Endothelial cell of umbilical vein (primary cell): Measurements from ENCODE around the gene INTS14. TPM values are rescaled to one million over a fixed set of nuclear protein-coding genes. Genes with fewer than 3 reads are reported as not detected.

Source experiments
- BruUV-seq: library from RNA; stranded (reverse); fragments of 400-500 nt; replicated peaks from 2 replicates; lab custom pipeline; 2021; lab: Mats Ljungman, UMichigan
- CTCF ChIA-PET: fragments of 300-600, 350-600 bp; sonication (Branson Sonifier 250); formaldehyde crosslinking; loops from one replicate; lab custom pipeline; 2021; ENCODE audit warnings: antibody characterized with exemption, inconsistent platforms; lab: Charles Lee
- POLR2A ChIA-PET: fragments of 300-600, 350-600 bp; sonication (Branson Sonifier 250); formaldehyde crosslinking; loops from one replicate; lab custom pipeline; 2021; ENCODE audit warnings: antibody characterized with exemption, inconsistent platforms; lab: Charles Lee
- DNase-seq: peaks from one replicate; pipeline ENCODE4 v3.0.0-alpha.2; 2011; ENCODE audit warnings: low read depth, low spot score
- FAIRE-seq: peaks from 2 replicates; lab custom pipeline; 2011; peaks lifted over from hg19 to GRCh38; lab: Jason Lieb, UNC
- H2AFZ ChIP-seq: 2 replicates; pipeline ENCODE4 v1.6.0; 2012; ENCODE audit warnings: low read depth, low read length, control low read depth, inconsistent platforms
- H3K27ac ChIP-seq: 2 replicates; pipeline ENCODE4 v1.5.1; 2011; ENCODE audit warnings: low read depth, mild to moderate bottlenecking, control low read depth, low read length, moderate library complexity; ENCODE audit not compliant: insufficient read depth
- H3K27me3 ChIP-seq, 2 experiments: 2 replicates each; pipeline versions ENCODE4 v1.6.0 to v1.6.1; 2011; ENCODE audit warnings: low read length in 2 of 2, mixed read lengths in 1 of 2; ENCODE audit not compliant: control insufficient read depth in 2 of 2, insufficient read depth in 2 of 2
- H3K36me3 ChIP-seq, 2 experiments: 2 replicates in 1 of 2; 3 replicates in 1 of 2; pipeline ENCODE4 v1.5.1; 2011; ENCODE audit warnings: low read length in 2 of 2, mild to moderate bottlenecking in 1 of 2, moderate library complexity in 1 of 2; ENCODE audit not compliant: control insufficient read depth in 2 of 2, insufficient read depth in 2 of 2; ENCODE audit errors: extremely low read depth in 1 of 2
- H3K4me1 ChIP-seq: 3 replicates; pipeline ENCODE4 v1.5.1; 2011; ENCODE audit warnings: mild to moderate bottlenecking, low read length; ENCODE audit not compliant: control insufficient read depth, insufficient read depth; ENCODE audit errors: extremely low read depth
- H3K4me2 ChIP-seq: 2 replicates; pipeline ENCODE4 v1.6.1; 2011; ENCODE audit warnings: low read length, control low read depth, mixed read lengths; ENCODE audit not compliant: insufficient read depth
- H3K4me3 ChIP-seq, 3 experiments: fragments of 200-600 bp in 1 of 3; sonication (generic), shearing (Covaris generic) in 1 of 3; replicated peaks in 1 of 3; 2 replicates each; pipeline ENCODE4 v1.5.1; 2011 to 2016; ENCODE audit warnings: control low read depth in 3 of 3, low read length in 3 of 3, mild to moderate bottlenecking in 2 of 3, inconsistent platforms in 1 of 3, low read depth in 1 of 3, moderate library complexity in 1 of 3; ENCODE audit not compliant: insufficient read depth in 1 of 3
- H3K79me2 ChIP-seq: 2 replicates; pipeline ENCODE4 v1.6.0; 2012; ENCODE audit warnings: low read length, inconsistent platforms; ENCODE audit not compliant: control insufficient read depth, insufficient read depth
- H3K9ac ChIP-seq: replicated peaks from 2 replicates; pipeline ENCODE3; 2011; ENCODE audit warnings: low read length, control low read depth; ENCODE audit not compliant: insufficient read depth; ENCODE audit errors: extremely low read depth
- H3K9me1 ChIP-seq: replicated peaks from 3 replicates; pipeline ENCODE4 v1.6.0; 2011; ENCODE audit warnings: mild to moderate bottlenecking, low read length; ENCODE audit not compliant: control insufficient read depth, insufficient read depth; ENCODE audit errors: extremely low read depth
- H3K9me3 ChIP-seq: replicated peaks from 2 replicates; pipeline ENCODE4 v1.5.1; 2012; ENCODE audit warnings: low read length, inconsistent platforms; ENCODE audit not compliant: control insufficient read depth, insufficient read depth
- H4K20me1 ChIP-seq: replicated peaks from 2 replicates; pipeline ENCODE3; 2011; ENCODE audit warnings: mild to moderate bottlenecking, low read length; ENCODE audit not compliant: control insufficient read depth, insufficient read depth; ENCODE audit errors: extremely low read depth
- EZH2 ChIP-seq: IDR thresholded peaks from 2 replicates; pipeline ENCODE4 v1.6.1; 2012; ENCODE audit warnings: borderline replicate concordance, low read depth, mild to moderate bottlenecking, moderate library complexity, low read length, inconsistent platforms; ENCODE audit not compliant: severe bottlenecking
- FOS ChIP-seq: IDR thresholded peaks from 2 replicates; pipeline ENCODE4 v1.6.1; 2011; ENCODE audit warnings: mild to moderate bottlenecking, low read length, moderate library complexity, borderline replicate concordance; ENCODE audit not compliant: insufficient read depth
- GATA2 ChIP-seq: IDR thresholded peaks from 2 replicates; pipeline ENCODE4 v1.7.0; 2011; ENCODE audit warnings: low read depth, mild to moderate bottlenecking, moderate library complexity, mixed read lengths, low read length; ENCODE audit not compliant: insufficient read length, insufficient read depth
- MYC ChIP-seq: IDR thresholded peaks from one replicate; pipeline ENCODE4 v1.6.1; 2011; ENCODE audit warnings: mild to moderate bottlenecking, low read depth, low read length
- POLR2A ChIP-seq: IDR thresholded peaks from 2 replicates; pipeline ENCODE4 v1.6.1; 2012; ENCODE audit warnings: low read depth, mild to moderate bottlenecking, control low read depth, low read length
- dilution Hi-C: fragments of 300-500 bp; cut with MboI; formaldehyde crosslinking; loops from one replicate; pipeline ENCODE4 v1.15.0; 2019; ENCODE audit warnings: low sequenced_read_pairs; ENCODE audit not compliant: extremely low pct_ligation_motif_present
- intact Hi-C: fragments of 100-400 bp; cut with micrococcal nuclease; formaldehyde crosslinking; loops from one replicate; pipeline ENCODE4 v1.10.0; 2022
- polyA plus RNA-seq, 4 experiments: library from polyadenylated mRNA; depleted of rRNA in 3 of 4; stranded (reverse) in 3 of 4; unstranded in 1 of 4; fragments of >200 nt; gene quantifications; 2 replicates each; pipeline versions ENCODE4 v1.2.1 to v1.2.3, GENCODE V29; 2011 to 2012; ENCODE audit warnings: missing spikeins in 1 of 4
- total RNA-seq: library from RNA; stranded (reverse); gene quantifications from 2 replicates; pipeline ENCODE4 v1.2.3, GENCODE V29; 2021
- TF ChIP-seq, protein P1 (sequence below), 2 donors: IDR thresholded peaks; 1 replicate in 1 of 2; 2 replicates in 1 of 2; pipeline ENCODE4 v1.5.1; 2011; ENCODE audit warnings: low read length in 2 of 2, mild to moderate bottlenecking in 2 of 2, moderate library complexity in 2 of 2, control low read depth in 1 of 2, inconsistent platforms in 1 of 2, low read depth in 1 of 2; ENCODE audit not compliant: insufficient read depth in 1 of 2; ENCODE audit errors: extremely low read depth in 1 of 2
- TF ChIP-seq, protein P2 (sequence below): IDR thresholded peaks from 2 replicates; pipeline ENCODE4 v1.6.1; 2011; ENCODE audit not compliant: insufficient read depth, insufficient read length

INTS14 gene
- total and polyA plus RNA-seq, 2 donors (not counting 3 experiments of a cell fraction or from before 2014, with no cell fraction given) = 41.7 to 52.6 TPM

DNA sequence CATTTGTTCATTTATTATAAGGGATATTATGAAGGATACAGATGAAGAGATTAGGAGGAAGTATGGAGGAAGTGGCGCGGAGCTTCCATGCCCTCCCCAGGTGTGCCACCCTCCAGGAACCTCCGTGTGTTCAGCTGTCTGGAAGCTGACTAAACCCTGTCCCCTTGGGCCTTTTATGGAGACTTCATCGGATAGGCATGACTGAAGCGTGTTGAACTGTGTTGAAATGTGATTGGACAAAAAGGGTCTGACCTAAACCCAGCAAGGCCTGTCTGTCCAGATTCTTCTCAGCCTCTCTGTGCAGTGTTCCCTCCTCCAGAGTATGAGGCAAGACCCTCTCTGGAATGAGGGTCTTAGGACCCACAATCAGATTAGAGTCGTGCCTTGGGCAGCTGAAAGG, 49.0 kb downstream of the INTS14 start:
- Histone ChIP-seq H3K4me2 (no peak overlapping the region), H3K27me3 (no peaks in the 10 kb centered on the region), H4K20me1 (no peaks in the 10 kb centered on the region), H3K4me3 (no peak overlapping the region), H3K9ac (no peak overlapping the region), H3K79me2 (peaks cover 2% of the 10 kb centered on the region), H3K27ac (no peak overlapping the region), H3K9me3 (no peaks in the 10 kb centered on the region), H3K9me1 (no peaks in the 10 kb centered on the region), H3K4me1 (no peaks in the 10 kb centered on the region), H2AFZ (no peak overlapping the region), H3K36me3 (peaks cover 11 to 21% of the 10 kb centered on the region in 2 experiments)
- no peak for TF ChIP-seq POLR2A
- TF ChIP-seq MYC = no peak
- no peak for TF ChIP-seq EZH2
- TF ChIP-seq, protein P1, sequence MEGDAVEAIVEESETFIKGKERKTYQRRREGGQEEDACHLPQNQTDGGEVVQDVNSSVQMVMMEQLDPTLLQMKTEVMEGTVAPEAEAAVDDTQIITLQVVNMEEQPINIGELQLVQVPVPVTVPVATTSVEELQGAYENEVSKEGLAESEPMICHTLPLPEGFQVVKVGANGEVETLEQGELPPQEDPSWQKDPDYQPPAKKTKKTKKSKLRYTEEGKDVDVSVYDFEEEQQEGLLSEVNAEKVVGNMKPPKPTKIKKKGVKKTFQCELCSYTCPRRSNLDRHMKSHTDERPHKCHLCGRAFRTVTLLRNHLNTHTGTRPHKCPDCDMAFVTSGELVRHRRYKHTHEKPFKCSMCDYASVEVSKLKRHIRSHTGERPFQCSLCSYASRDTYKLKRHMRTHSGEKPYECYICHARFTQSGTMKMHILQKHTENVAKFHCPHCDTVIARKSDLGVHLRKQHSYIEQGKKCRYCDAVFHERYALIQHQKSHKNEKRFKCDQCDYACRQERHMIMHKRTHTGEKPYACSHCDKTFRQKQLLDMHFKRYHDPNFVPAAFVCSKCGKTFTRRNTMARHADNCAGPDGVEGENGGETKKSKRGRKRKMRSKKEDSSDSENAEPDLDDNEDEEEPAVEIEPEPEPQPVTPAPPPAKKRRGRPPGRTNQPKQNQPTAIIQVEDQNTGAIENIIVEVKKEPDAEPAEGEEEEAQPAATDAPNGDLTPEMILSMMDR (IDR thresholded peaks at IDR 0.05; ENCODE audit: extremely low read depth in 1 of 2, insufficient read depth in 1 of 2, low read depth in 1 of 2, low read length in 2 of 2) = no peak
- no peak for TF ChIP-seq FOS
- no peak for TF ChIP-seq GATA2
- TF ChIP-seq, protein P2, sequence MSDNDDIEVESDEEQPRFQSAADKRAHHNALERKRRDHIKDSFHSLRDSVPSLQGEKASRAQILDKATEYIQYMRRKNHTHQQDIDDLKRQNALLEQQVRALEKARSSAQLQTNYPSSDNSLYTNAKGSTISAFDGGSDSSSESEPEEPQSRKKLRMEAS = no peak
- dilution Hi-C loops = no loop called here
- intact Hi-C loops = no loop called here
- FAIRE-seq (no peak), DNase-seq (no peak)
- ChIA-PET POLR2A (no interaction called here), CTCF (no interaction called here)
- BruUV-seq = no TSS peak
